ENCODE data around the gene BCAS3.

Gene BCAS3

DNA sequence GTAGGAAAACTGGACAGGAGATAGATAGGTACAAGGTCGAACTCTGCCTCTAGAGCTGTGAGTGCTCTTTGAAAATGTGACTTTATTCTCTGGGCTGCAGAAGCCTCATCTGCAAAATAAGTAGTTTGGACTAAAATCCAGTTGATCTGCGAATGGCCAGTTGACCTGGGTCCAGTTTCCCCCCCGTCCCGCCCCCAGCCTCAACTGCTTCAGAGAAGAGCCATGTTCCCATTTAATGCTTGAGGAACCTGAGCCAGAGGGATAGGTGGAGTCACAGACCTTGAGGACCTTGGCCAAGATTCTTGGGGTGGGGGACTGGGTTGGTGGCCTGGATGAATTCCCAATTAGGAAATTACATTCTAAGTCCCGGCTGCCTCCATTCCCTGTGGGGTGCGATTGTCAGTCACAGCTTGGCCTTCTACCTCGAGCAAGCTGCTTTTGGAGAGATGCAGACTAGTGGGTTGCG is 736.0 kb downstream of the BCAS3 start:
- DNase-seq, result no peak

DNA sequence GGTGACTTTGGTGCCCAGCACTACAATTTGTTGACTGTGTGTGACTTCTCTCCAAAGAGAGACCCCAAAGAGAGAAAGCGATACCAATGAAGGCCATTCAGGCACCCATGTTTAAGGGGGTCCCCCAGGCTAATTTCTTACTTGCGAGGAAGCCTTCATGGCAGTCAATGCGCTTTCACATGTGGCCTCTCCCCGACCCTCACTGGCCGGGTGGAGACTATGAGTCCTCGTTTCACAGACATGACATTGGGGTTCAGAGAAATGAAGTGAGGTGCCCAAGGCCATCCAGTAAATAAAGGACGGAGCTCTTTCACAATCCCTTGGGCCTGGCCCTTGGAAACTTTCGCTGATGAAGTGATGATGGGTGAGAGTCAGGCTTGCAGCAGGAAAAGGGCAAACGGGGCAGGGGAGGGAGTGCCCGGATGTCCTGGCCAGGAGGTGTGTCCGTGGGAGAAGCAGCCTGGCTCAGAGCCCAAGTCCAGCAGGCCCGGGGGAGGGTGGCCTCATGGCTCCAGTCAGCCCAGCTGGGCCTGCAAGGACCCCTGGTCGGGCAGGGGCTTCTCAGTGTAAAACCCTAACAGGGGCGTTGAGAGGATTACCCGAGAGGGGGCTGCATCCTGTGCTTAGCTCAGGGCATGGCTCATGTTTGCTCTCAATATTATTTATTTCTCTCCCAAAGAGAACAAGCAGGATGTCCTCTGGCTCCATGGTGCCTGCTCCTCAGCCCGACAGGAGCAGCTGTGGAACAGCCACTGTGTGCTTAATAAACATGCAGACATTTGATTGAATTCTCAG is 736.7 kb downstream of the BCAS3 start:
- Histone ChIP-seq H3K36me3 (replicated peaks) (no peaks in the 10 kb centered on the region), H3K4me3 (ENCODE audit: low read depth, low read length) (no peak overlapping the region), H3K27ac (no peak overlapping the region), H3K27me3 (replicated peaks) (no peaks in the 10 kb centered on the region)
- TF ChIP-seq, protein P1, sequence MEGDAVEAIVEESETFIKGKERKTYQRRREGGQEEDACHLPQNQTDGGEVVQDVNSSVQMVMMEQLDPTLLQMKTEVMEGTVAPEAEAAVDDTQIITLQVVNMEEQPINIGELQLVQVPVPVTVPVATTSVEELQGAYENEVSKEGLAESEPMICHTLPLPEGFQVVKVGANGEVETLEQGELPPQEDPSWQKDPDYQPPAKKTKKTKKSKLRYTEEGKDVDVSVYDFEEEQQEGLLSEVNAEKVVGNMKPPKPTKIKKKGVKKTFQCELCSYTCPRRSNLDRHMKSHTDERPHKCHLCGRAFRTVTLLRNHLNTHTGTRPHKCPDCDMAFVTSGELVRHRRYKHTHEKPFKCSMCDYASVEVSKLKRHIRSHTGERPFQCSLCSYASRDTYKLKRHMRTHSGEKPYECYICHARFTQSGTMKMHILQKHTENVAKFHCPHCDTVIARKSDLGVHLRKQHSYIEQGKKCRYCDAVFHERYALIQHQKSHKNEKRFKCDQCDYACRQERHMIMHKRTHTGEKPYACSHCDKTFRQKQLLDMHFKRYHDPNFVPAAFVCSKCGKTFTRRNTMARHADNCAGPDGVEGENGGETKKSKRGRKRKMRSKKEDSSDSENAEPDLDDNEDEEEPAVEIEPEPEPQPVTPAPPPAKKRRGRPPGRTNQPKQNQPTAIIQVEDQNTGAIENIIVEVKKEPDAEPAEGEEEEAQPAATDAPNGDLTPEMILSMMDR (IDR thresholded peaks at IDR 0.05; ENCODE audit: low read depth, low read length, missing control alignments), result no peak
- in situ Hi-C loops (cut with HindIII; ENCODE audit: low pct_ligation_motif_present, low sequenced_read_pairs), result no loop called here
- DNase-seq, result no peak

More for the DNA sequence above, 736.0 kb downstream of the BCAS3 start:
- Histone ChIP-seq H3K36me3 (replicated peaks) (no peaks in the 10 kb centered on the region), H3K4me3 (ENCODE audit: low read depth, low read length) (no peak overlapping the region), H3K27me3 (replicated peaks) (no peaks in the 10 kb centered on the region), H3K27ac (no peak overlapping the region)
- in situ Hi-C loops (cut with HindIII; ENCODE audit: low pct_ligation_motif_present, low sequenced_read_pairs), result no loop called here
- TF ChIP-seq, protein P1 (IDR thresholded peaks at IDR 0.05; ENCODE audit: low read depth, low read length, missing control alignments), result no peak

DNA sequence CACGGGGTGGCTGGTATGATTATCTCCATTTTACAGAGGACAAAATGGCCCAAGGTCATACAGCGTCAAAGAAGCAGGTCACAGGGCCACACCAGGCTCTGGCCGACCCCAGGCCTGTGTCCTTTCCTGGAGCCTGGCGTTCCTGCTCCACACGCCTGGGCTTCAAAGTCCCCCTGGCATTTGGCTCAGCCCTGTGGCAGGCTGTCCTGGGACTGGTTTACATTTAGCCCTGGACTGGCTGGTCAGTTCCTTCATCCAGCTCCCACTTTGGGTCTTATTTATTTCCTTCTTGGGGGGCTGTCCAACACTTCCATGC is 737.2 kb downstream of the BCAS3 start:
- in situ Hi-C loops (cut with HindIII; ENCODE audit: low pct_ligation_motif_present, low sequenced_read_pairs), result no loop called here
- Histone ChIP-seq H3K27ac (no peak overlapping the region), H3K27me3 (replicated peaks) (peaks cover under 1% of the 10 kb centered on the region), H3K36me3 (replicated peaks) (no peaks in the 10 kb centered on the region), H3K4me3 (ENCODE audit: low read depth, low read length) (no peak overlapping the region)
- DNase-seq, result no peak
- TF ChIP-seq, protein P1 (IDR thresholded peaks at IDR 0.05; ENCODE audit: low read depth, low read length, missing control alignments), result no peak

DNA sequence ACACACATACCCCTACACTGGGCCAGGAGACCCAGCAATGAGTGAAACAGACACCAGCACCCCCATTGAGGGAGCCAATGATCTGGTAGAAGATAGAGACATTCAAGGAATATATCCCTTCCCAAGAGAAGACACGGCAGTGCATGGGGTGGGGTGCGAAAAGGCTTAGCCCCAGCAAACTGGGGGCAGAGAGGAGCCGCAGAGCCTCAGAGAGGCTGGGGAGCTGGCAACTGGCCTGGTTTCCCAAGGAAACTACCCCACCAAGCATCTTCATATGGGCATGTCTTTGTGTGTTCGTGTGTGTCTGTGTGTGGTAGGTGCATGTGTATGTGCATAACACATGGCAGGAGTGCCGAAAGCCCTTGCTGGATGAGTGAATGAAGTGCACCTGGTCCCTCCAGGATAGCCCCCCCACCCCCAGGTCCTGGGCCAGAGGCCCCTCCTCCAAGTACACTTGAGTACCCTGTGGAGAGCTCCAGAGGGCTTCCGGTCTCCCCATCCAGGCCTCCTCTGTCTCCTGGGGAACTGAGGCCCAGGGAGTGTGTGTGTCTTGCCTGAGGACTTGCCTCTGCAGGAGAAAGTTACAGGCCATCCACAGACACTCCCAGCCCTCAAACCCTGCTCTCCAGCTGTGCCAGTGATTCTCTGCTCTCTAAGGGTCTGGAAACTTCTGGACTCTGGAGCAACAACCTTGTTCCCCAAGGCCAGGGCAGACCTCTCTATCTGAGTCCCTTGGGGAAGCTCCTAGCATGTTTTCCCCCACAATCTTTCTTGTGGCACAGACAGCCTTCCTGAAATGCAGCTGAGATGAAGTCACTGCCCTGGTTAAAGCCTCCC is 737.9 kb downstream of the BCAS3 start:
- H3K27me3 ChIP-seq (replicated peaks), result peaks cover 2% of the 10 kb centered on the region

DNA sequence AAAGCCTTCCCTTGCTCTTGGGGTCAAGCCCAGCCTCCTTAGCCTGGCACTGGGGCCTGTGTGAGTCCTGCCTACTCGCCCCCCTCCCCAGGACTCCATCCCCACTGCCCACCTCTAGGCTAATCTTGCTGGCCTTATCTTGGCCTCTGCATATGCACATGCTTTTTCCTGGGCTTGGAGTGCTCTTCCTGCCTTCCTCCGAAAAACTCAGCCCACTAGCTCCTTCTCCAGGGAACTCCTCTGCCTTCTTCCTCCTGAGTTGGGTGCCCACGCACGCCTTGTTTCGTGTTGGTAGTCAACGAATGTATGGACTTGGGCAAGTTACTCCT is 738.5 kb downstream of the BCAS3 start:
- Histone ChIP-seq H3K27me3 (replicated peaks) (peaks cover 5% of the 10 kb centered on the region), H3K36me3 (replicated peaks) (no peaks in the 10 kb centered on the region), H3K27ac (no peak overlapping the region), H3K4me3 (ENCODE audit: low read depth, low read length) (no peak overlapping the region)
- no peak for DNase-seq
- in situ Hi-C loops (cut with HindIII; ENCODE audit: low pct_ligation_motif_present, low sequenced_read_pairs), result no loop called here
- TF ChIP-seq, protein P1 (IDR thresholded peaks at IDR 0.05; ENCODE audit: low read depth, low read length, missing control alignments), result no peak

More for the DNA sequence above, 737.9 kb downstream of the BCAS3 start:
- H3K4me3 ChIP-seq (ENCODE audit: low read depth, low read length), result no peak overlapping the region
- H3K27ac ChIP-seq, result no peak overlapping the region
- DNase-seq, result no peak
- H3K36me3 ChIP-seq (replicated peaks), result no peaks in the 10 kb centered on the region
- in situ Hi-C loops (cut with HindIII; ENCODE audit: low pct_ligation_motif_present, low sequenced_read_pairs), result no loop called here
- TF ChIP-seq, protein P1 (IDR thresholded peaks at IDR 0.05; ENCODE audit: low read depth, low read length, missing control alignments), result no peak

Measured in brain microvascular endothelial cell (primary cell).